WI38 (cell line): ENCODE data around the gene ZNF790.

Experiments
- H3K4me3 ChIP-seq: 2 replicates; pipeline ENCODE4 v1.5.1; 2011; ENCODE audit warnings: low read depth, mild to moderate bottlenecking, control low read depth, low read length
- CTCF ChIP-seq: IDR thresholded peaks from 2 replicates; pipeline ENCODE4 v1.5.1; 2012; ENCODE audit warnings: low read depth, mild to moderate bottlenecking, control low read depth, low read length

ZNF790 gene

GRCh38 chr19:36838784-36839324 is 667 bp upstream of the ZNF790 start:
- peak overlapping the region; percentile 77 for H3K4me3 ChIP-seq
- TF ChIP-seq CTCF = no peak

GRCh38 chr19:36837176-36837905 is 846 bp downstream of the ZNF790 start:
- no peak for TF ChIP-seq CTCF
- H3K4me3 ChIP-seq = peak overlapping the region; percentile 77

- TF ChIP-seq CTCF = no peak
- H3K4me3 ChIP-seq = no peak overlapping the region
These were observed 4.8 kb downstream of the ZNF790 start for GRCh38 chr19:36833430-36833829.

GRCh38 chr19:36821758-36822157 is 16.4 kb downstream of the ZNF790 start:
- H3K4me3 ChIP-seq = no peak overlapping the region
- no peak for TF ChIP-seq CTCF

GRCh38 chr19:36819130-36819630 is 19.0 kb downstream of the ZNF790 start:
- no peak overlapping the region for H3K4me3 ChIP-seq
- no peak for TF ChIP-seq CTCF

- H3K4me3 ChIP-seq = no peak overlapping the region
- TF ChIP-seq CTCF = no peak
These were observed 31.2 kb downstream of the ZNF790 start for GRCh38 chr19:36807029-36807428.

- TF ChIP-seq CTCF = no peak
- no peak overlapping the region for H3K4me3 ChIP-seq
These were observed 32.8 kb downstream of the ZNF790 start for GRCh38 chr19:36805364-36805763.
